ENCODE results near the gene PORCN. TPM values are rescaled to one million over a fixed set of nuclear protein-coding genes. Genes with fewer than 3 reads are reported as not detected.

Gene PORCN
- total RNA-seq, 1 experiment from 2014 or later, result 11.9 TPM

DNA sequence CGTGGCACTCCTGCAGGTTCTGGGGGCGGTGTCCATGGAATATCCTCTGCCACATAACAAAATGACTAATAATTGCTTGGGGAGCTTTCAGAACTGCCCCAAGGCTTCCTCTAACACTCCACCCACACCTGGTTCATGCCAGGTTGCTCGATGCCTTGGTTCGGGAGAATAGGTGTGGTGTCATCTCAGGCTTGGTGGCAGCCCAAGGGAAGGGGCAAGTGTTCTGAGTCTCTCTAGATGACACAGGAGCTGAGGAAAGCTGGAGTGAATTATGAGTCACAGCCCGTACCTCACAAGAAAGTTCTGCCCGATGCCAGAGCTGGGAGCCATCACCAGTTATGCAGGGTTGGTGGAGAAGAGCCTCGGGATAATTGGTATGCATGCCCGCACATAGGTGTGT lies 18.1 kb upstream of the PORCN start:
- Histone ChIP-seq H3K27ac (ENCODE audit: low read depth, low read length, poor library complexity, severe bottlenecking) (no peak overlapping the region), H3K9me3 (ENCODE audit: low read depth, low read length, poor library complexity, severe bottlenecking) (no peaks in the 10 kb centered on the region), H3K36me3 (ENCODE audit: insufficient read depth, low read length, poor library complexity, severe bottlenecking) (no peaks in the 10 kb centered on the region), H3K27me3 (replicated peaks; ENCODE audit: insufficient read depth, low read depth, low read length, poor library complexity) (no peaks in the 10 kb centered on the region), H3K4me1 (ENCODE audit: insufficient read depth, low read length, poor library complexity, severe bottlenecking) (no peaks in the 10 kb centered on the region), H3K4me3 (ENCODE audit: low read depth, low read length, poor library complexity, severe bottlenecking) (no peak overlapping the region)
- no peak for TF ChIP-seq EZH2 (IDR thresholded peaks at IDR 0.05; ENCODE audit: borderline replicate concordance, low read depth, low read length, poor library complexity, severe bottlenecking)
- no peak for TF ChIP-seq CTCF (conservative IDR thresholded peaks at IDR 0.05; ENCODE audit: low read depth, low read length)
- intact Hi-C loops (cut with micrococcal nuclease; ENCODE audit: unreplicated experiment), result loop anchor here (10.0 kb wide), 1 partner anchor 406 kb away; no protein-coding TSS in a partner anchor
- CTCF ChIA-PET, result no interaction called here
- no TSS peak for BruUV-seq (replicated peaks)
- no peak for DNase-seq (ENCODE audit: low spot score)
- POLR2A ChIA-PET (ENCODE audit: low non-redundant PET), result no interaction called here

- Histone ChIP-seq H3K27ac (ENCODE audit: low read depth, low read length, poor library complexity, severe bottlenecking) (no peak overlapping the region), H3K36me3 (ENCODE audit: insufficient read depth, low read length, poor library complexity, severe bottlenecking) (no peaks in the 10 kb centered on the region), H3K4me1 (ENCODE audit: insufficient read depth, low read length, poor library complexity, severe bottlenecking) (no peaks in the 10 kb centered on the region), H3K27me3 (replicated peaks; ENCODE audit: insufficient read depth, low read depth, low read length, poor library complexity) (no peaks in the 10 kb centered on the region), H3K4me3 (ENCODE audit: low read depth, low read length, poor library complexity, severe bottlenecking) (no peak overlapping the region), H3K9me3 (ENCODE audit: low read depth, low read length, poor library complexity, severe bottlenecking) (no peaks in the 10 kb centered on the region)
- intact Hi-C loops (cut with micrococcal nuclease; ENCODE audit: unreplicated experiment), result loop anchor here (10.0 kb wide), 1 partner anchor 407 kb away; no protein-coding TSS in a partner anchor
- CTCF ChIA-PET, result no interaction called here
- TF ChIP-seq EZH2 (IDR thresholded peaks at IDR 0.05; ENCODE audit: borderline replicate concordance, low read depth, low read length, poor library complexity, severe bottlenecking), result no peak
- no peak for TF ChIP-seq CTCF (conservative IDR thresholded peaks at IDR 0.05; ENCODE audit: low read depth, low read length)
- POLR2A ChIA-PET (ENCODE audit: low non-redundant PET), result no interaction called here
- no peak for DNase-seq (ENCODE audit: low spot score)
- BruUV-seq (replicated peaks), result no TSS peak
Measured at GRCh38 chrX:48491809-48492208, 17.0 kb upstream of the PORCN start.

- H3K27me3 ChIP-seq (replicated peaks; ENCODE audit: insufficient read depth, low read depth, low read length, poor library complexity), result no peaks in the 10 kb centered on the region
- POLR2A ChIA-PET (ENCODE audit: low non-redundant PET), result no interaction called here
- no TSS peak for BruUV-seq (replicated peaks)
- H3K4me3 ChIP-seq (ENCODE audit: low read depth, low read length, poor library complexity, severe bottlenecking), result no peak overlapping the region
- H3K27ac ChIP-seq (ENCODE audit: low read depth, low read length, poor library complexity, severe bottlenecking), result no peak overlapping the region
- H3K9me3 ChIP-seq (ENCODE audit: low read depth, low read length, poor library complexity, severe bottlenecking), result no peaks in the 10 kb centered on the region
- DNase-seq (ENCODE audit: low spot score), result no peak
- CTCF ChIA-PET, result no interaction called here
- no peaks in the 10 kb centered on the region for H3K36me3 ChIP-seq (ENCODE audit: insufficient read depth, low read length, poor library complexity, severe bottlenecking)
- TF ChIP-seq CTCF (conservative IDR thresholded peaks at IDR 0.05; ENCODE audit: low read depth, low read length), result no peak
- no peak for TF ChIP-seq EZH2 (IDR thresholded peaks at IDR 0.05; ENCODE audit: borderline replicate concordance, low read depth, low read length, poor library complexity, severe bottlenecking)
- no peaks in the 10 kb centered on the region for H3K4me1 ChIP-seq (ENCODE audit: insufficient read depth, low read length, poor library complexity, severe bottlenecking)
- intact Hi-C loops (cut with micrococcal nuclease; ENCODE audit: unreplicated experiment), result loop anchor here (10.0 kb wide), 1 partner anchor 408 kb away; no protein-coding TSS in a partner anchor
Measured at GRCh38 chrX:48492293-48492910, 16.4 kb upstream of the PORCN start.

Data from A673 (cell line).